ENCODE data around the gene ZNF488. TPM values are rescaled to one million over a fixed set of nuclear protein-coding genes. Genes with fewer than 3 reads are reported as not detected.

Gene ZNF488
- total RNA-seq = 0.11 and 0.13 TPM in 2 replicates

GRCh38 chr10:47384148-47384921 lies at the start of gene ZNF488:
ZNF488 (minus strand) TSS chr10:47384293; CDS start chr10:47368829, 15,464 bp downstream.

GRCh38 chr10:47348138-47348651 lies 35.9 kb downstream of the ZNF488 start, which contains the start of gene RBP3:
RBP3 (plus strand) TSS chr10:47348363; CDS start chr10:47348485, 122 bp downstream.

GRCh38 chr10:47322300-47323061 lies 61.6 kb downstream of the ZNF488 start, which contains the start of gene GDF2:
GDF2 (plus strand) TSS chr10:47322454; CDS start chr10:47322669, 215 bp downstream.

Other genes with a start within 250 kb of the ZNF488 start
- 0.39 and 0.76 TPM in 2 replicates for gene GDF10, start 84.1 kb downstream of the ZNF488 start, total RNA-seq
- not detected in 2 replicates for gene GDF2, start 61.8 kb downstream of the ZNF488 start, total RNA-seq
- not detected in 2 replicates for gene RBP3, start 35.9 kb downstream of the ZNF488 start, total RNA-seq
- gene ANXA8, start 99.8 kb upstream of the ZNF488 start, total RNA-seq = 0.22 and 0.39 TPM in 2 replicates
- gene FAM25G, start 107.4 kb upstream of the ZNF488 start, total RNA-seq = not detected in 2 replicates
- gene AGAP9, start 139.3 kb upstream of the ZNF488 start, total RNA-seq = 4.8 and 7.5 TPM in 2 replicates

Measured in articular chondrocyte of knee joint (primary cell).